GM23248 (cell line): ENCODE results near the gene UBXN11. TPM values are rescaled to one million over a fixed set of nuclear protein-coding genes. Genes with fewer than 3 reads are reported as not detected.

Source experiments
- DNase-seq: peaks from one replicate; pipeline ENCODE4 v3.0.0-alpha.2; 2015
- H2AFZ ChIP-seq: fragments of 200-600 bp; sonication (generic); 2 replicates; pipeline ENCODE4 v1.6.1; 2016; ENCODE audit warnings: antibody characterized with exemption
- H3F3A ChIP-seq: fragments of 200-600 bp; sonication (generic); 2 replicates; pipeline ENCODE4 v1.6.1; 2016; ENCODE audit warnings: mild to moderate bottlenecking, antibody characterized with exemption, mixed run types; ENCODE audit not compliant: insufficient read depth
- H3K27ac ChIP-seq: fragments of 200-600 bp; sonication (generic); 2 replicates; pipeline ENCODE4 v1.5.1; 2016; ENCODE audit warnings: mild to moderate bottlenecking
- H3K27me3 ChIP-seq: fragments of 200-600 bp; sonication (generic); replicated peaks from 2 replicates; pipeline ENCODE4 v1.6.1; 2016; ENCODE audit warnings: mild to moderate bottlenecking; ENCODE audit not compliant: insufficient read depth
- H3K36me3 ChIP-seq: fragments of 200-600 bp; sonication (generic); 2 replicates; pipeline ENCODE4 v1.6.1; 2016; ENCODE audit warnings: low read depth, mild to moderate bottlenecking
- H3K4me1 ChIP-seq: fragments of 200-600 bp; sonication (generic); 2 replicates; pipeline ENCODE4 v1.6.1; 2016; ENCODE audit warnings: mild to moderate bottlenecking; ENCODE audit not compliant: insufficient read depth
- H3K4me2 ChIP-seq: fragments of 200-600 bp; sonication (generic); one replicate; pipeline ENCODE4 v1.6.1; 2016; ENCODE audit warnings: mild to moderate bottlenecking; ENCODE audit not compliant: unreplicated experiment
- H3K4me3 ChIP-seq: fragments of 200-600 bp; sonication (generic); 2 replicates; pipeline ENCODE4 v1.5.1; 2016; ENCODE audit warnings: mild to moderate bottlenecking
- H3K79me2 ChIP-seq: fragments of 200-600 bp; sonication (generic); 2 replicates; pipeline ENCODE4 v1.6.1; 2016; ENCODE audit warnings: mild to moderate bottlenecking; ENCODE audit not compliant: insufficient read depth
- H3K9ac ChIP-seq: fragments of 200-600 bp; sonication (generic); 2 replicates; pipeline ENCODE4 v1.6.1; 2016; ENCODE audit warnings: mild to moderate bottlenecking
- H3K9me2 ChIP-seq: fragments of 200-600 bp; sonication (generic); 2 replicates; pipeline ENCODE4 v1.6.1; 2016; ENCODE audit warnings: mixed run types, mild to moderate bottlenecking, moderate library complexity; ENCODE audit not compliant: insufficient read depth
- H3K9me3 ChIP-seq: fragments of 200-600 bp; sonication (generic); one replicate; pipeline ENCODE4 v1.6.1; 2017; ENCODE audit warnings: low read depth
- H4K20me1 ChIP-seq: fragments of 200-600 bp; sonication (generic); 2 replicates; pipeline ENCODE4 v1.6.0; 2016; ENCODE audit not compliant: insufficient read depth
- EZH2 ChIP-seq: fragments of 200-600 bp; sonication (generic); IDR thresholded peaks from 2 replicates; pipeline ENCODE4 v1.6.1; 2018; ENCODE audit warnings: antibody characterized with exemption, mild to moderate bottlenecking; ENCODE audit not compliant: insufficient read depth, poor library complexity, severe bottlenecking
- EZH2phosphoT487 ChIP-seq: fragments of 200-600 bp; sonication (generic); IDR thresholded peaks from 2 replicates; pipeline ENCODE4 v1.6.1; 2018; ENCODE audit warnings: antibody characterized with exemption, moderate library complexity, mild to moderate bottlenecking, low read depth; ENCODE audit not compliant: insufficient read depth
- WGBS, 2 experiments: methylation state at CpG; one replicate each; pipeline ENCODE4 v1.1.6; 2015 to 2017; ENCODE audit warnings: low lambda C conversion rate in 2 of 2, low coverage in 1 of 2; ENCODE audit errors: missing lambda C conversion rate in 2 of 2; 5-methylcytosine and 5-hydroxymethylcytosine counted together
- in situ Hi-C: fragments of 300-500 bp; cut with MboI; formaldehyde crosslinking; loops from 2 replicates; pipeline ENCODE4 v1.15.0; 2020
- polyA plus RNA-seq: library from polyadenylated mRNA; unstranded; fragments of >200 nt; fragmentation: Nextera tagmentation; extraction: Ambion mirVana; gene quantifications from 2 replicates; pipeline ENCODE4 v1.2.1, GENCODE V29; 2016
- total RNA-seq: library from RNA; depleted of rRNA; stranded (reverse); fragments of >200 nt; shearing (Covaris generic); gene quantifications from 2 replicates; pipeline ENCODE4 v1.2.3, GENCODE V29; 2014; rRNA removed

UBXN11 gene
- total and polyA plus RNA-seq, 2 experiments from 2014 or later = 5.8 to 12.7 TPM

- Histone ChIP-seq H2AFZ (peak overlapping the region; percentile 96), H3K4me3 (peak overlapping the region; percentile 94), H3K79me2 (peaks cover 50% of the 10 kb centered on the region), H3K27ac (peak overlapping the region; percentile 67), H4K20me1 (no peaks in the 10 kb centered on the region), H3K9ac (peak overlapping the region; percentile 80), H3K9me2 (no peaks in the 10 kb centered on the region), H3F3A (peaks cover 9% of the 10 kb centered on the region; the same call in 1 of the 2 replicates), H3K9me3 (no peaks in the 10 kb centered on the region), H3K4me2 (peak overlapping the region; percentile 92), H3K36me3 (no peaks in the 10 kb centered on the region), H3K27me3 (no peaks in the 10 kb centered on the region), H3K4me1 (peaks cover 11% of the 10 kb centered on the region)
- in situ Hi-C loops = no loop called here
- TF ChIP-seq EZH2phosphoT487 = no peak
- no peak for TF ChIP-seq EZH2
- 4 to 5% methylated on average over 30 of the region's 30 CpGs for WGBS, 2 experiments
- peak; percentile 44 for DNase-seq
These were observed 71.6 kb downstream of the UBXN11 start for GRCh38 chr1:26234644-26235370.

DNA sequence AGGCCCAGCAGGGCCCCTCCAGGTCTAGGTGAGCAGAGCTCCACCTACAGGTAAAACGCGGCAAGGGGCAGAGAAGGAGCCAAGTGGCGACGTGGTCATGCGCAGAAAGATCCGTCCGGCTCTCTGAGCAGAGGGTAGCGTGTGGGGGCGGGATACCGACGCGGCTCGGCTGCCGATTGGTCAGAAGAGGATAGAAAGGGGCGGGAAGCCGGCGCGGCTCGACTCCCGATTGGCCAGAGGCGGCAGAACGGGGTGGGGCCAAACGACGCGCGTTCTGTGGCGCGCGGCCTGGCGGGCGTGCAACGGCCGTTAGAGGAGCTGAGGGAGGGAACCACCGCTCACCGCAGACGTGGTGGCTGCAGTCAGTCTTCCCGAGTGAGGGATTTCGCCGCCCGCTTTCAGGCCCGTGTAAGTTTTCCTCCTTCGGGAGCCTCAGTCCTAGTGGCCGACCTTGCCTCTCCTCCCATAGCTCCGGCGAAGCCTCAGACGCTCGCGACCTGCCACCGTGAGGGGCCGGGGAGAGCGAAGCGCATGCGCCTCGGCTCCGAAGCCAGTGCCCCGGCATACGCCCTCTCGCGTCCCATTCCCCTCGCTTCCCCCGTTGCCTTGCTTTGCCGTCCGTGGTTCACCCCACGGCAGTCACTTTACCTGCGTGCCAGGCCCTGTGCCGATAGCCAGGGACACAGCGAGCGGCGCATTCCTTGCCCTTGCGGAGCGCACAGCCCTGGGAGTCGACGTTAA lies 72.4 kb downstream of the UBXN11 start, which contains the start of gene CEP85:
Gene CEP85 (plus strand): TSS at position 298 of the 741 bp plus-strand sequence. CDS start 5,584 bp downstream, outside the sequence.
- peak; percentile 99 for DNase-seq
- H3K9ac ChIP-seq = peak within 1 kb of the TSS; percentile 80
- no peak for TF ChIP-seq EZH2
- TF ChIP-seq EZH2phosphoT487 = no peak
- peak within 1 kb of the TSS; percentile 94 for H3K4me3 ChIP-seq
- no peaks in the 10 kb centered on the region for H3K9me3 ChIP-seq
- H2AFZ ChIP-seq = peak within 1 kb of the TSS; percentile 96
- no peaks in the 10 kb centered on the region for H4K20me1 ChIP-seq
- no peaks in the 10 kb centered on the region for H3K27me3 ChIP-seq
- no peaks in the 10 kb centered on the region for H3K9me2 ChIP-seq
- 1% methylated on average over 70 to 73 of the region's 73 CpGs for WGBS, 2 experiments
- peak within 1 kb of the TSS; percentile 92 for H3K4me2 ChIP-seq
- H3F3A ChIP-seq = peaks cover 9% of the 10 kb centered on the region; the same call in 1 of the 2 replicates
- H3K36me3 ChIP-seq = no peaks in the 10 kb centered on the region
- in situ Hi-C loops = no loop called here
- H3K27ac ChIP-seq = peak within 1 kb of the TSS; percentile 67
- H3K79me2 ChIP-seq = peaks cover 42% of the 10 kb centered on the region
- H3K4me1 ChIP-seq = peaks cover 6% of the 10 kb centered on the region

Other genes starting within 250 kb of the UBXN11 start
- not detected in 2 replicates for gene TRIM63, start 239.0 kb downstream of the UBXN11 start, total RNA-seq
- not detected in 2 replicates for gene TRIM63, start 239.0 kb downstream of the UBXN11 start, polyA plus RNA-seq
- gene PDIK1L, start 194.8 kb downstream of the UBXN11 start, total RNA-seq = 6.6 and 6.8 TPM in 2 replicates
- 2.9 and 3.5 TPM in 2 replicates for gene PDIK1L, start 194.8 kb downstream of the UBXN11 start, polyA plus RNA-seq
- gene FAM110D, start 147.6 kb downstream of the UBXN11 start, total RNA-seq = 0.63 TPM in 1 of 2 replicates, not detected in the other
- not detected in 2 replicates for gene FAM110D, start 147.6 kb downstream of the UBXN11 start, polyA plus RNA-seq
- not detected in 2 replicates for gene C1orf232, start 137.7 kb downstream of the UBXN11 start, total RNA-seq
- not detected in 2 replicates for gene C1orf232, start 137.7 kb downstream of the UBXN11 start, polyA plus RNA-seq
- gene ZNF593, start 136.7 kb downstream of the UBXN11 start, total RNA-seq = 8.2 and 25.0 TPM in 2 replicates
- 61.2 and 65.8 TPM in 2 replicates for gene ZNF593, start 136.7 kb downstream of the UBXN11 start, polyA plus RNA-seq
- gene ZNF593OS, start 134.8 kb downstream of the UBXN11 start, total RNA-seq = not detected in 2 replicates
- gene ZNF593OS, start 134.8 kb downstream of the UBXN11 start, polyA plus RNA-seq = 0.81 and 0.85 TPM in 2 replicates
- 0.51 TPM in 1 of 2 replicates, not detected in the other for gene CNKSR1, start 129.1 kb downstream of the UBXN11 start, total RNA-seq
- 0.10 TPM in 1 of 2 replicates, not detected in the other for gene CNKSR1, start 129.1 kb downstream of the UBXN11 start, polyA plus RNA-seq
- not detected in 2 replicates for gene CATSPER4, start 116.0 kb downstream of the UBXN11 start, total RNA-seq
- not detected in 2 replicates for gene CATSPER4, start 116.0 kb downstream of the UBXN11 start, polyA plus RNA-seq
- gene CEP85, start 72.4 kb downstream of the UBXN11 start, total RNA-seq = 6.2 TPM in 2 replicates
- gene CEP85, start 72.4 kb downstream of the UBXN11 start, polyA plus RNA-seq = 4.6 and 5.0 TPM in 2 replicates
- gene SH3BGRL3, start 26.6 kb downstream of the UBXN11 start, total RNA-seq = 212 and 240 TPM in 2 replicates
- 2,795 and 2,825 TPM in 2 replicates for gene SH3BGRL3, start 26.6 kb downstream of the UBXN11 start, polyA plus RNA-seq
- not detected in 2 replicates for gene CD52, start 11.3 kb upstream of the UBXN11 start, total RNA-seq
- gene CD52, start 11.3 kb upstream of the UBXN11 start, polyA plus RNA-seq = not detected in 2 replicates
- not detected in 2 replicates for gene CRYBG2, start 47.5 kb upstream of the UBXN11 start, total RNA-seq
- gene CRYBG2, start 47.5 kb upstream of the UBXN11 start, polyA plus RNA-seq = not detected in 2 replicates
- not detected in 2 replicates for gene ZNF683, start 66.1 kb upstream of the UBXN11 start, total RNA-seq
- gene ZNF683, start 66.1 kb upstream of the UBXN11 start, polyA plus RNA-seq = not detected in 2 replicates
- not detected in 2 replicates for gene LIN28A, start 104.2 kb upstream of the UBXN11 start, total RNA-seq
- gene LIN28A, start 104.2 kb upstream of the UBXN11 start, polyA plus RNA-seq = 0.14 and 0.15 TPM in 2 replicates
- 50.8 and 70.6 TPM in 2 replicates for gene DHDDS, start 125.7 kb upstream of the UBXN11 start, total RNA-seq
- gene DHDDS, start 125.7 kb upstream of the UBXN11 start, polyA plus RNA-seq = 43.0 and 46.9 TPM in 2 replicates
- 211 and 216 TPM in 2 replicates for gene HMGN2, start 165.8 kb upstream of the UBXN11 start, total RNA-seq
- 664 and 669 TPM in 2 replicates for gene HMGN2, start 165.8 kb upstream of the UBXN11 start, polyA plus RNA-seq
- 0.38 and 1.7 TPM in 2 replicates for gene RPS6KA1, start 223.1 kb upstream of the UBXN11 start, total RNA-seq
- 1.1 and 1.2 TPM in 2 replicates for gene RPS6KA1, start 223.1 kb upstream of the UBXN11 start, polyA plus RNA-seq